Measurements from ENCODE around the gene CLRN1.
A peak's percentile ranks its signal among the peaks of the same experiment; 100 is the strongest.

CLRN1 gene

DNA sequence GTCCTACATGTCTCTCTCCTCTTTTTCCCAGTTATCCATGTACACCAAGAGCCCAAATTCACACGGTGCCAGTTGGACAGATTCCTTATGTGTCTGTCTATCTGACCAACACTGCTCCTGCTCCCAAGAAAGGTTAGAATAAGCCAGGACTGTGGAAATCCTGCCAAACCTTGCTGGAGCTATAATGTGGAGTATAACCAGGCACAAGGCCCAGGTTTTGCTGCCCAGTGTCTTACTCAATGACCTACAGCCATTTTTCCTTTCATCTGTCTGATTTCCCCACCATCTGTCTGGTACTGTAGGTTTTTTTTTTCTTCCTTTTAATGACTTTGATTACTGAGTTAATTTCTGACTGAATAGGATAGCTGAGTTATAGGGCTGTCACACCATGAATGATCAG is 40.8 kb downstream of the CLRN1 start:
- no peaks in the 10 kb centered on the region for H3K27me3 ChIP-seq (ENCODE audit: insufficient read depth, insufficient read length)

DNA sequence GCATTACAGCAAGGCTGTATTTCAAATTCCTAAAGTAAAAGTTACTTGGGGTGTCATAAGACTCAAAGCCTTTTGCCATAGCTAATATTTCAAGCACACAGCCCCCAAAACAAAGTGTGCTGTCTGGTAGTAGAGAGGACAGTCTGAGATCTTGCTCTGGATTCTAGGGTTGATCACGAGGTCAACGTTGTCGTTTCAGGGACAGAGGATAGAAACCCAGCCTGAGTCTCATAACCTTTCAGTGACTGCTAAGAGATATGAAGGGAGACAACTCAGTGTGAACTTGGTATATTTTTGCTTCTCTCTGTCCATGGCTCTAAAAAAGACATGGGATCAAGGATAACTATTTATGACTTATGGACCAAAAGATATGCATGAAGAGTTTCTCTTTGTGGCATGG is 41.7 kb downstream of the CLRN1 start:
- Histone ChIP-seq H3K4me3 (ENCODE audit: insufficient read length, low read depth) (no peak overlapping the region), H3K9me3 (ENCODE audit: insufficient read depth, low read length) (no peaks in the 10 kb centered on the region), H3K36me3 (ENCODE audit: insufficient read depth, insufficient read length, low read length) (no peaks in the 10 kb centered on the region), H3K27me3 (ENCODE audit: insufficient read depth, insufficient read length) (no peaks in the 10 kb centered on the region), H3K4me1 (ENCODE audit: insufficient read depth, insufficient read length) (no peaks in the 10 kb centered on the region), H3K9ac (ENCODE audit: insufficient read length, low read depth) (no peak overlapping the region)
- no peak for DNase-seq (ENCODE audit: low read depth, low spot score)
- no peak for TF ChIP-seq YY1 (IDR thresholded peaks at IDR 0.05; ENCODE audit: insufficient read depth, insufficient read length)
- no peak for TF ChIP-seq ZNF274 (IDR thresholded peaks at IDR 0.05; ENCODE audit: low read depth, low read length)
- no peak for TF ChIP-seq SUZ12 (IDR thresholded peaks at IDR 0.05; ENCODE audit: extremely low read depth, insufficient read depth, insufficient read length)

More for the DNA sequence above, 40.8 kb downstream of the CLRN1 start:
- H3K4me1 ChIP-seq (ENCODE audit: insufficient read depth, insufficient read length) = no peaks in the 10 kb centered on the region
- no peak overlapping the region for H3K4me3 ChIP-seq (ENCODE audit: insufficient read length, low read depth)
- no peaks in the 10 kb centered on the region for H3K36me3 ChIP-seq (ENCODE audit: insufficient read depth, insufficient read length, low read length)
- no peaks in the 10 kb centered on the region for H3K9me3 ChIP-seq (ENCODE audit: insufficient read depth, low read length)
- H3K9ac ChIP-seq (ENCODE audit: insufficient read length, low read depth) = no peak overlapping the region
- no peak for TF ChIP-seq YY1 (IDR thresholded peaks at IDR 0.05; ENCODE audit: insufficient read depth, insufficient read length)
- TF ChIP-seq ZNF274 (IDR thresholded peaks at IDR 0.05; ENCODE audit: low read depth, low read length) = no peak
- TF ChIP-seq SUZ12 (IDR thresholded peaks at IDR 0.05; ENCODE audit: extremely low read depth, insufficient read depth, insufficient read length) = no peak
- DNase-seq (ENCODE audit: low read depth, low spot score) = no peak

DNA sequence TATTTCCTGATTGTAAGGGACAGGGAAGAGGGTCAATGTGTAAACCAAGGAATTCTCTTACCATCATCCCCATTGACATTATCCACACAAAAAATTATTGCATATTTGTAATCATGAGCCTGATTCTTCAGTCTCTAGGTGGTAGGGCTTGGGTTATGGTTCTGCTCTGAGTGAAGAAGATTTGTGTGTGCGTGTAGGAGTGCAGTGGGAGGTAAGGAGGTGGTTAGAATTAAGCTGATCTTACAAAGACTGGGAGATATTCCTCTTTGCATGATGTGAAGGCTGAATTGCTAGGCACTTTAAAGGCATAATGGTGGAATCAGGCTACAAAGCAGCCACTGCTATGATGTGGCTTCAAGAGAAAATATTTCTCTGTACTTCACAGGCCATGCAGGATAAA is 44.3 kb downstream of the CLRN1 start:
- Histone ChIP-seq H3K4me3 (ENCODE audit: insufficient read length, low read depth) (no peak overlapping the region), H3K9me3 (ENCODE audit: insufficient read depth, low read length) (no peaks in the 10 kb centered on the region), H3K36me3 (ENCODE audit: insufficient read depth, insufficient read length, low read length) (no peaks in the 10 kb centered on the region), H3K27me3 (ENCODE audit: insufficient read depth, insufficient read length) (no peaks in the 10 kb centered on the region), H3K4me1 (ENCODE audit: insufficient read depth, insufficient read length) (no peaks in the 10 kb centered on the region), H3K9ac (ENCODE audit: insufficient read length, low read depth) (no peak overlapping the region)
- no peak for DNase-seq (ENCODE audit: low read depth, low spot score)
- no peak for TF ChIP-seq YY1 (IDR thresholded peaks at IDR 0.05; ENCODE audit: insufficient read depth, insufficient read length)
- no peak for TF ChIP-seq ZNF274 (IDR thresholded peaks at IDR 0.05; ENCODE audit: low read depth, low read length)
- TF ChIP-seq SUZ12 (IDR thresholded peaks at IDR 0.05; ENCODE audit: extremely low read depth, insufficient read depth, insufficient read length) = no peak

DNA sequence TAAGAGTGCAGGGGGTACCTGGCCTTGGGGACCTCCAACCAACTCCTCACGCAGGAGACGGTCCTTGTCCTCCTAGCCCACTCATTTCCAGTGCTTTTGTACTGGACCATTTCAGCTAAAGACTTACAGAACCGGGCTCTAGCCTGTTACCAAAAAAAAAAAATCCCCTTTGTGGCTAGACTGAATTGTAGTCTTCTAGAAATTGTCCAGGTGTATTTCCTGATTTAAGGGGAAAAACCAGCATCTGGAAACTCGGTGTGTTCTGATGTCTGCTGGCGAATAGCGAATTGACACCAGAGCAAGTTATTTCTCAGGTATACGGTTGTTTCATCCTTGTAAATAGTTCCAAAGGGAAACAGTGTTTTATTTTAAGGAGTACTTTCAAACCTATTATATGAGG is 46.2 kb downstream of the CLRN1 start:
- H3K4me3 ChIP-seq (ENCODE audit: insufficient read length, low read depth) = no peak overlapping the region
- no peak for DNase-seq (ENCODE audit: low read depth, low spot score)
- H3K9ac ChIP-seq (ENCODE audit: insufficient read length, low read depth) = no peak overlapping the region
- TF ChIP-seq SUZ12 (IDR thresholded peaks at IDR 0.05; ENCODE audit: extremely low read depth, insufficient read depth, insufficient read length) = no peak
- no peak for TF ChIP-seq ZNF274 (IDR thresholded peaks at IDR 0.05; ENCODE audit: low read depth, low read length)
- no peak for TF ChIP-seq YY1 (IDR thresholded peaks at IDR 0.05; ENCODE audit: insufficient read depth, insufficient read length)
- no peaks in the 10 kb centered on the region for H3K4me1 ChIP-seq (ENCODE audit: insufficient read depth, insufficient read length)
- no peaks in the 10 kb centered on the region for H3K27me3 ChIP-seq (ENCODE audit: insufficient read depth, insufficient read length)
- no peaks in the 10 kb centered on the region for H3K36me3 ChIP-seq (ENCODE audit: insufficient read depth, insufficient read length, low read length)
- no peaks in the 10 kb centered on the region for H3K9me3 ChIP-seq (ENCODE audit: insufficient read depth, low read length)

DNA sequence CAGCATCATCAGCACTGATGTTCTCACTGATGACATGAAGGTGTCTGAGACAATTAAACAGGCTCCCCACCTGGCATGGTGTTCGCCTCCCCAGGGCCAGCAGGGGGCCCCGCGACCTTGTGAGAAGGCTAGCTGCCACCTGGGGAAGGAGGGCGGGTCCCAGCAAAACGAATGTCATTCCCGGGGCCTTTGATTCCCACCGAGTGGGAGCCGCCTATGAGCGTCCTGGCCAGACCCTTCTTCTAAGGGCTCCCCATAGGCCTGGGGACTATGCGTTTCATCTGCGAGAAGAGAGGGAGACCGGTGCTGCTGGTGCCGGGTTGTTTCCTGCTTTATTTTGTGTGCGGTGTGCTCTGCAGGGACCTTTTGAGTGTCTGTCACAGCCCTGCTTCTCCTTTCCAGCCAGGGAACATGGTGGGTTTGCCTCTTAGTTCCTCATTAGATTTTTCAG is 46.8 kb downstream of the CLRN1 start:
- Histone ChIP-seq H3K9ac (ENCODE audit: insufficient read length, low read depth) (no peak overlapping the region), H3K27me3 (ENCODE audit: insufficient read depth, insufficient read length) (no peaks in the 10 kb centered on the region), H3K9me3 (ENCODE audit: insufficient read depth, low read length) (no peaks in the 10 kb centered on the region), H3K4me1 (ENCODE audit: insufficient read depth, insufficient read length) (no peaks in the 10 kb centered on the region), H3K4me3 (ENCODE audit: insufficient read length, low read depth) (no peak overlapping the region), H3K36me3 (ENCODE audit: insufficient read depth, insufficient read length, low read length) (no peaks in the 10 kb centered on the region)
- TF ChIP-seq SUZ12 (IDR thresholded peaks at IDR 0.05; ENCODE audit: extremely low read depth, insufficient read depth, insufficient read length) = no peak
- TF ChIP-seq YY1 (IDR thresholded peaks at IDR 0.05; ENCODE audit: insufficient read depth, insufficient read length) = no peak
- TF ChIP-seq ZNF274 (IDR thresholded peaks at IDR 0.05; ENCODE audit: low read depth, low read length) = no peak
- peak; percentile 67 for DNase-seq (ENCODE audit: low read depth, low spot score)

DNA sequence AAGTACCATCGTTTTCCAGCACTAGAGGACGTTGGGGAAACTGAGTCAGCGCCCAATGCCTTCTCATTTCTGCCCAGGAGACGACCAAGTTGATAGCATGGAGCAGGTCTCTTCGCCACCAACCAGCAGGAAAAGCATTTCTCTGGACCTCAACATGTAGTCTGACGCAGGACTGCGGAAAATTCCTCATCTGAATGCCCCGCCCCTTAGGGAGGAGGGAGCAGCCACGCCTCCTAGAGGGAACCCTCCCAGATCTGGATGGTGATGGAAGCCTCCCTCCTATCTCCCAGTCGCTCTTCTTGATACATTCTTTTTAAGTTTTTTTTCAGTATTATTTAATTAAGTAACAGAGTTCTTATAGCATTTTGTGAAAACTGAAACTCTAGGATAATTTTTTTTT is 49.9 kb downstream of the CLRN1 start:
- no peak for DNase-seq (ENCODE audit: low read depth, low spot score)
- Histone ChIP-seq H3K27me3 (ENCODE audit: insufficient read depth, insufficient read length) (no peaks in the 10 kb centered on the region), H3K9me3 (ENCODE audit: insufficient read depth, low read length) (no peaks in the 10 kb centered on the region), H3K36me3 (ENCODE audit: insufficient read depth, insufficient read length, low read length) (no peaks in the 10 kb centered on the region), H3K9ac (ENCODE audit: insufficient read length, low read depth) (no peak overlapping the region), H3K4me3 (ENCODE audit: insufficient read length, low read depth) (no peak overlapping the region), H3K4me1 (ENCODE audit: insufficient read depth, insufficient read length) (no peaks in the 10 kb centered on the region)
- TF ChIP-seq ZNF274 (IDR thresholded peaks at IDR 0.05; ENCODE audit: low read depth, low read length) (no peak), YY1 (IDR thresholded peaks at IDR 0.05; ENCODE audit: insufficient read depth, insufficient read length) (no peak), SUZ12 (IDR thresholded peaks at IDR 0.05; ENCODE audit: extremely low read depth, insufficient read depth, insufficient read length) (no peak)

DNA sequence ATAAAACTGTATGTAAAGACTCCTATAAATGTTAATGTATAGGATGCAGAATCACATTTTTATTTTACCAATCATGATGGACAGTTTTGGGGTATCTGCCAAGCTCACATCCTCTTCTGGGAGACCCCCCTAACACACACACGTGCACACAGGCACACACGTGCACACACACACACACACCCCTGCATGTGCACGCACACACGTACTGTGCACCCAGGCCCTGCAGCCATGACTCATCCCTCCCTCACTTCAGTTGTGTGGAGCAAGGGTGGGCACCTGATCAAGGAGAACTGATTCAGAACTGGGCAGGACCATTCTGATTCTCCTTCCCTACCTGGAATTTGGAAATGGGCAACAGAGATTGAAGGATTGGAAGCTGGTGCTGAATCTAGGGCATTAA is 51.3 kb downstream of the CLRN1 start:
- H3K9me3 ChIP-seq (ENCODE audit: insufficient read depth, low read length) = no peaks in the 10 kb centered on the region
- H3K4me3 ChIP-seq (ENCODE audit: insufficient read length, low read depth) = no peak overlapping the region
- no peak for DNase-seq (ENCODE audit: low read depth, low spot score)
- H3K4me1 ChIP-seq (ENCODE audit: insufficient read depth, insufficient read length) = no peaks in the 10 kb centered on the region
- no peaks in the 10 kb centered on the region for H3K36me3 ChIP-seq (ENCODE audit: insufficient read depth, insufficient read length, low read length)
- H3K27me3 ChIP-seq (ENCODE audit: insufficient read depth, insufficient read length) = no peaks in the 10 kb centered on the region
- no peak overlapping the region for H3K9ac ChIP-seq (ENCODE audit: insufficient read length, low read depth)
- no peak for TF ChIP-seq SUZ12 (IDR thresholded peaks at IDR 0.05; ENCODE audit: extremely low read depth, insufficient read depth, insufficient read length)
- TF ChIP-seq YY1 (IDR thresholded peaks at IDR 0.05; ENCODE audit: insufficient read depth, insufficient read length) = no peak
- TF ChIP-seq ZNF274 (IDR thresholded peaks at IDR 0.05; ENCODE audit: low read depth, low read length) = no peak

Data from NT2/D1 (cell line).